ENCODE results near the gene OR14J1.
A peak's percentile ranks its signal among the peaks of the same experiment; 100 is the strongest.
"Not testable (repeated sequence)": the region's sequence is repeated elsewhere in the genome, so short reads cannot be mapped to it uniquely, and the experiment has no call there.

Gene OR14J1

GRCh38 chr6:29301316-29301715 lies at the start of gene OR14J1:
OR14J1 (plus strand) TSS chr6:29301701; CDS start chr6:29306690, 4,989 bp downstream.
- no peak for FAIRE-seq

- no peak for FAIRE-seq
These were observed 49.8 kb upstream of the OR14J1 start for GRCh38 chr6:29251736-29252135.

- no peak for FAIRE-seq
These were observed 46.0 kb upstream of the OR14J1 start for GRCh38 chr6:29255530-29255929.

- FAIRE-seq = no peak
These were observed 41.8 kb upstream of the OR14J1 start for GRCh38 chr6:29259721-29260120.

- FAIRE-seq = no peak
These were observed 38.5 kb upstream of the OR14J1 start for GRCh38 chr6:29263001-29263400.

GRCh38 chr6:29294499-29294914 lies 7.0 kb upstream of the OR14J1 start:
- no peak for FAIRE-seq

GRCh38 chr6:29295181-29295585 lies 6.3 kb upstream of the OR14J1 start:
- FAIRE-seq = no peak

- no peak for FAIRE-seq
These were observed 5.9 kb upstream of the OR14J1 start for GRCh38 chr6:29295623-29296022.

GRCh38 chr6:29319931-29320330 lies 18.4 kb downstream of the OR14J1 start:
- FAIRE-seq = peak; percentile 12

- FAIRE-seq = not testable (repeated sequence)
These were observed 21.8 kb downstream of the OR14J1 start for GRCh38 chr6:29323332-29323731.

GRCh38 chr6:29325777-29326176 lies 24.3 kb downstream of the OR14J1 start:
- no peak for FAIRE-seq

- FAIRE-seq = no peak
These were observed 31.2 kb downstream of the OR14J1 start for GRCh38 chr6:29332676-29333075.

- no peak for FAIRE-seq
These were observed 34.8 kb downstream of the OR14J1 start for GRCh38 chr6:29336269-29336668.

GRCh38 chr6:29345380-29345779 lies 43.9 kb downstream of the OR14J1 start:
- no peak for FAIRE-seq

- FAIRE-seq = not testable (repeated sequence)
These were observed 47.8 kb downstream of the OR14J1 start for GRCh38 chr6:29349348-29349747.

- FAIRE-seq = no peak
These were observed 53.5 kb downstream of the OR14J1 start for GRCh38 chr6:29354980-29355379.

- FAIRE-seq = no peak
These were observed 54.1 kb downstream of the OR14J1 start for GRCh38 chr6:29355603-29356002.

Data from endometrium (tissue), 2 donors.